Right ventricle myocardium inferior (tissue), 1 donor: Measurements from ENCODE around the gene BRWD1. TPM values are rescaled to one million over a fixed set of nuclear protein-coding genes. Genes with fewer than 3 reads are reported as not detected.

Source experiments
- ATAC-seq: fragments of 200-7000 bp; cut with Tn5 transposase; one replicate; pipeline ENCODE4 v1.9.1; 2020; ENCODE audit warnings: mild to moderate bottlenecking, moderate library complexity
- DNase-seq: peaks from one replicate; pipeline ENCODE4 v3.0.0; 2021; ENCODE audit errors: missing footprints
- intact Hi-C: fragments of 100-400 bp; cut with DNase I; formaldehyde crosslinking; loops from one replicate; pipeline ENCODE4 v1.11.0; 2022
- total RNA-seq: library from RNA; stranded (reverse); fragmentation: NEBNext Ultra II Directional; extraction: Animal tissue kit (Norgen Biotek cat#: 25700); gene quantifications from one replicate; pipeline ENCODE4 v1.2.1, GENCODE V29; 2021
- donor health status: DM: no; HTN: yes; CAD: no; lungs with severe emphysema.

The BRWD1 gene
- total RNA-seq, 1 donor from 2014 or later = 29.1 TPM

GRCh38 chr21:39184050-39184980 is 129.1 kb downstream of the BRWD1 start:
- no peak for ATAC-seq
- no peak for DNase-seq
- intact Hi-C loops = loop anchor here (5.0 kb wide), 1 partner anchor 203 kb away; no protein-coding TSS in a partner anchor

- peak; percentile 99 for DNase-seq
- intact Hi-C loops = loop anchor here (5.0 kb wide), 1 partner anchor 204 kb away; no protein-coding TSS in a partner anchor
Measured at GRCh38 chr21:39183272-39184049, 130.0 kb downstream of the BRWD1 start, which contains the start of gene PSMG1. Gene PSMG1, minus strand, starts transcription at chr21:39183451. Its CDS starts 66 bp downstream, at chr21:39183385.

GRCh38 chr21:39182484-39183271 is 130.8 kb downstream of the BRWD1 start:
- ATAC-seq (peak; percentile 1), DNase-seq (peak; percentile 70)
- intact Hi-C loops = loop anchor here (5.0 kb wide), 1 partner anchor 205 kb away; no protein-coding TSS in a partner anchor

More at GRCh38 chr21:39183272-39184049, 130.0 kb downstream of the BRWD1 start, which contains the start of gene PSMG1:
- ATAC-seq = peak; percentile 99

- intact Hi-C loops = loop anchor here (5.0 kb wide), 1 partner anchor 205 kb away; no protein-coding TSS in a partner anchor
- DNase-seq (no peak), ATAC-seq (no peak)
Measured at GRCh38 chr21:39182016-39182415, 131.4 kb downstream of the BRWD1 start.

GRCh38 chr21:39181205-39181818 is 132.1 kb downstream of the BRWD1 start:
- ATAC-seq (no peak), DNase-seq (no peak)
- intact Hi-C loops = loop anchor here (5.0 kb wide), 1 partner anchor 206 kb away; no protein-coding TSS in a partner anchor

- DNase-seq = no peak
- intact Hi-C loops = loop anchor here (5.0 kb wide), 1 partner anchor 207 kb away; no protein-coding TSS in a partner anchor
- ATAC-seq = no peak
Measured at GRCh38 chr21:39180429-39181019, 132.9 kb downstream of the BRWD1 start.

GRCh38 chr21:39178421-39178820 is 135.0 kb downstream of the BRWD1 start:
- intact Hi-C loops = no loop called here
- DNase-seq = no peak
- no peak for ATAC-seq

GRCh38 chr21:39176271-39176709 is 137.1 kb downstream of the BRWD1 start:
- ATAC-seq = no peak

GRCh38 chr21:39175665-39176064 is 137.8 kb downstream of the BRWD1 start:
- DNase-seq (no peak), ATAC-seq (no peak)
- intact Hi-C loops = no loop called here

More at GRCh38 chr21:39176271-39176709, 137.1 kb downstream of the BRWD1 start:
- intact Hi-C loops = no loop called here
- DNase-seq = no peak

GRCh38 chr21:39175154-39175553 is 138.3 kb downstream of the BRWD1 start:
- ATAC-seq (no peak), DNase-seq (no peak)
- intact Hi-C loops = no loop called here

GRCh38 chr21:39173716-39174680 is 139.4 kb downstream of the BRWD1 start:
- DNase-seq = no peak
- intact Hi-C loops = no loop called here
- ATAC-seq = no peak

GRCh38 chr21:39169906-39170305 is 143.5 kb downstream of the BRWD1 start:
- intact Hi-C loops = no loop called here

GRCh38 chr21:39168800-39169199 is 144.6 kb downstream of the BRWD1 start:
- DNase-seq = no peak
- ATAC-seq = no peak
- intact Hi-C loops = no loop called here

More at GRCh38 chr21:39169906-39170305, 143.5 kb downstream of the BRWD1 start:
- DNase-seq (no peak), ATAC-seq (no peak)

GRCh38 chr21:39164523-39164922 is 148.9 kb downstream of the BRWD1 start:
- intact Hi-C loops = no loop called here
- ATAC-seq (no peak), DNase-seq (no peak)

GRCh38 chr21:39161064-39161463 is 152.4 kb downstream of the BRWD1 start:
- DNase-seq (no peak), ATAC-seq (no peak)
- intact Hi-C loops = no loop called here

GRCh38 chr21:39159342-39160063 is 153.9 kb downstream of the BRWD1 start:
- no peak for DNase-seq
- intact Hi-C loops = no loop called here
- no peak for ATAC-seq
